ENCODE measurements around the gene SLC46A2. TPM values are rescaled to one million over a fixed set of nuclear protein-coding genes. Genes with fewer than 3 reads are reported as not detected.

Gene SLC46A2
- total RNA-seq, 1 donor from 2014 or later = not detected

DNA sequence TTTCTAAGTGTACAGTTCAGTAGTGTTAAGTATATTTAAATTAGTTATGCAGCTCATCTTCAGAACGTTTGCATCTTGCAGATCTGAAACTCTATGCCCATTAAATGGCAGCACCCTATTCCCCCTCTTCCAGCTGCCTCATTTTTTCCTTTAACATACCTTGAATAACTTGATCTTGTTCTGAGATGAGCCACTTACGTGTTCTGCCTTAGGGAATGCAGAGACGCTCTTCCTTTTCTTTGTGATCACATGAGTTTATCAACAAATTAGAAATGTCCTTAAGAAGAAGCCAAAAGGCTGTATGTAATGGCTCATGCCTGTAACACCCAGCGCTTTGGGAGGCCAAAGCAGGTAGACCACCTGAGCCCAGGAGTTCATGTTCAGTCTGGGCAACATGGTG, 57.6 kb downstream of the SLC46A2 start:
- ATAC-seq (no peak), DNase-seq (ENCODE audit: low spot score) (no peak)

DNA sequence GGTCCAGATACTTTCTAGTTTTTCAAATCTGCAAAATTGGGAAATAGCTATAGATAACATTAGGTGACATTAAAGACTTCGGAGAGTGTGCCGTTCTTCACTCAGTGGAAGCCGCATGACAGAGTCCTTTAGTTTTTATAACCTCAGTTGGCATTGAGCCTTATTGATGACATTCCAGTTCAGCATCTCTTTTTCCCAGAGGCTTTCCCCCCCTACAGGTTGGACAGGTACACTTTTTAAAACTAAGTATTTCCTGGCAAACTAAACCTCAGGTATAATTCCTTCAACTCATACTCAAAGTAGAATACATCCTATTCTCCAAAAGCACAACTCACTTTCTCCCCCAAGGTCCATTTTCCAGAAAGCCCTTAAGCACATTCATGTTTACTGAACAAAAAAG, 58.7 kb downstream of the SLC46A2 start:
- no peak for DNase-seq (ENCODE audit: low spot score)
- ATAC-seq = peak; percentile 38

DNA sequence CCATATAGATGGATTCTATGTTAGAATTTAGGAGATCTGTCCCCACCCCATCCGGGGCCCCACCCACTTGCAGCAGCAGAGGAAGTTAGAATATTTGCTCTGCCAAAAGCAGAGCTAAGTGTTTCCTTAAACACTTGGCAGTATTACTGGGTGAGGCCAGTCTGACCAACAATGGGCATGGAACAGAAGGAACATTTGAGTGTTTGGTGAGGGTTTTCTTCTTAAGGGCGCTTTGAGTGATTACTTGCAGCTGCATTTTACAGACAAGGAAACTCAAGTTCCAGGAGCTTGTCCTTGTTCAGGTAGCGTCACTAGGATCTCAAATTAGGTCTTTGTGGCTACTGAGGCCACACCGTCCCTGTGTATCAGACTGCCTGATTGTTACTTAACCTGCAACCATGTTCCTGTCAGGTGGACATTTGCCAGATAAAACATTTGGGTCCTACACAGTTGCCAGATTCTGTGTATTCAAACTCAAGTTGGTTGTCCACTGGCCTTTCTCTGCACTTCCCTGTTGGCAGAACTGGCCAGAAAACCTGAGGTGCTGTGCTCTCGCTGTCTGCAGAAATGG, 59.3 kb downstream of the SLC46A2 start:
- ATAC-seq (peak; percentile 81), DNase-seq (ENCODE audit: low spot score) (peak; percentile 73)

Other genes starting within 250 kb of the SLC46A2 start
- 7.3 TPM for gene INIP, start 172.8 kb downstream of the SLC46A2 start, total RNA-seq
- gene SNX30, start 140.1 kb downstream of the SLC46A2 start, total RNA-seq = 6.0 TPM
- gene ZNF883, start 121.3 kb upstream of the SLC46A2 start, total RNA-seq = 0.08 TPM
- 0.55 TPM for gene ZFP37, start 165.8 kb upstream of the SLC46A2 start, total RNA-seq